GM19455 (cell line): ENCODE data around the gene ZNF407.
A peak's percentile ranks its signal among the peaks of the same experiment; 100 is the strongest.

Source experiments
- ATAC-seq: cut with Tn5 transposase; IDR thresholded peaks from one replicate; pipeline ENCODE4 v1.9.1; 2021; ENCODE audit not compliant: unreplicated experiment

The ZNF407 gene

GRCh38 chr18:74819433-74820059 is 221.9 kb downstream of the ZNF407 start:
- peak; percentile 57 for ATAC-seq

- ATAC-seq, result no peak
These were observed 222.6 kb downstream of the ZNF407 start for GRCh38 chr18:74820160-74820780.

DNA sequence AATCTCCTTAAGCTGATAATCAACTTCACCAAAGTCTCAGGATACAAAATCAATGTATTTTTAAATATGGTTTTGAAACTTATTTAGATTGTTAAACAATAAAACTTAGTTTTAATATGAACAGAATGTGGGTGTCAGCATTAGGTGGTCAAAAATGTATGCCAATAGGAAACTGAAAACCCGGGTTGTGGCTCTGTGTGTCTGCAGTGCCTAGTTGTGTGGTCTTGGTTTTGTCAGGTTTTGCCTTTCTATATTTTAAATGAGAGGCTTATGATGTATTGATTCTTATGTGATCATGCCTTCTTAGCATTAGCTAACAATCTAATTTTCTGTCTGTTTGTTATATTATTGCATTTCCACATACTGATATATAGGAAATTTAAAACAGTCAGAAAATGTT is 227.8 kb downstream of the ZNF407 start:
- no peak for ATAC-seq

- ATAC-seq, result no peak
These were observed 228.9 kb downstream of the ZNF407 start for GRCh38 chr18:74826572-74826971.

- no peak for ATAC-seq
These were observed 230.5 kb downstream of the ZNF407 start for GRCh38 chr18:74828200-74828599.

- ATAC-seq, result no peak
These were observed 234.0 kb downstream of the ZNF407 start for GRCh38 chr18:74831571-74832250.

GRCh38 chr18:74832381-74832780 is 234.7 kb downstream of the ZNF407 start:
- no peak for ATAC-seq

DNA sequence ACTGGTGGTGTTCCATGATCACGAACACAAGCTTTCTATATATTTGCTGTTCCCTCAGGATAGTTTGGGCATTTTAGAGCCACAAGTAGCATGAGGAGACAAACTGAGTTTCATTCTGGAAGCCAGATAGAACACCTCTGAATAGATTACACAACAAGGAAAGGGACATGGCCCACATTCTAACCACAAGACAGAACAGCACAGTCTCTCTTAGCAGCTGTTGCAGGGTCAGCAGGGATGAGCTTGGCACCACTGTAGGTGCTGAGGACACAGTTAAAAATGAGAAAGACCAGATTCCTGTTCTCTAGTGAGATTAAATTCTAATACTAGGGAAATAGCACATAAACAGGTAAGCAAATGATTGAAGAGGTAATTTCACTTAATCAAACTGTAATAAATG is 235.3 kb downstream of the ZNF407 start:
- no peak for ATAC-seq

GRCh38 chr18:74834424-74835309 is 237.0 kb downstream of the ZNF407 start:
- ATAC-seq, result no peak

- ATAC-seq, result no peak
These were observed 238.8 kb downstream of the ZNF407 start for GRCh38 chr18:74836296-74837139.

GRCh38 chr18:74840492-74841167 is 243.0 kb downstream of the ZNF407 start:
- ATAC-seq, result no peak

DNA sequence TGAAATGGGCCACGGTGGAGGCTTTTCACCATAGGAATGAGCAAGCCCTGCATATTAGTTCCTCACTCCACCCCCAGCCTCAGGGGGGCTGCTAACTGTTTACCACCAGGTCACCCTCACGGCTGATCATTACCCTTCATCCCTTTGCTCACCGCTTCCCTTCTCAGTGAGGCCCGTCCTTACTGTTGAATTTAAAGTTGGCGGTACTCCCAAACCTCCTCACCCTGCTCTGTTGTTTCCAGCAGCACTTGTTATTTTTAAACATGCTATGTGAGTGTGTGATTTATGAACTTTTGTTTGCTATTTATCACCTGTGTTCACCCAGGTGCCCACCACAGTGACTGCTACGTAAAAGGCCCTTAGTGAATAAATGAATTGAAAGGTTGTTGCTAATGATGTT is 243.6 kb downstream of the ZNF407 start:
- no peak for ATAC-seq

- ATAC-seq, result no peak
These were observed 251.6 kb downstream of the ZNF407 start for GRCh38 chr18:74849301-74849700.

GRCh38 chr18:74856434-74856833 is 258.8 kb downstream of the ZNF407 start:
- no peak for ATAC-seq

DNA sequence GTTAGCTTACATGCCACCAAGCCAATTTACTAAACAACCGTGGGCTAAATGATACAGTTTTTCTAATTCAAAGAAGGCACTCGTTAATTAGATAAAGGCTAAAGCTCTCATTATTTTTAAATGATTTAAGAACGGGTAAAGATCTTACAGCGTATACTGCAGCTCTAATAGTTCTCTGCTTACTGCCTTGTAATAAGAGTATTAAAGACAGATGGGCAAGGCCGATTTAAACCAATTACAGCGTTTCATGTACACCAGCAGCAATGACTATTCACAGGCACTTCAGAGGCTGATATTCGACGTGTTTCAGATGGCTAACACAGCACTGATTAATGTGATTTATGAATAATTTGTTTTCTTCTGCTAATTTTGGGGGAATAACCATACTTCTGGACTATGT is 259.3 kb downstream of the ZNF407 start:
- ATAC-seq, result no peak

DNA sequence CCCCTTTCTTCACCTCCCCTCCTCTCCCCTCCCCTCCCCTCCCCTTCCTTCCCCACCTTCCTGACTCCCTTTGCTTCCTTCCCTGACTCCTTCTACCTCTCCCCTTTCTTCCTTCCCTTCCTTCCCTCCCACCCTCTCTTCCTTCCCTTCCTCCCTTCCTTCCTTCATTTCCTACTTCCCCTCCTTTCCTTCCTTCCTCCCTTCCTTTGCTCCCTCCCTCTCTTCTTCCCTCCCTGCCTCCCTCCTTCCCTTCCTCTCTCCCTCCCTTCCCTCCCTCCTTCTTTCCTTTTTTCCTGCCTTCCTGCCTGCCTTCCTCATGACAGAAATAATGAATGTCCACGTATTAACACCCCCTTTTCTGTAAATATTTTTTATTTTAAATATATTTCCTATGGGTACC is 260.2 kb downstream of the ZNF407 start:
- no peak for ATAC-seq

GRCh38 chr18:74861154-74861553 is 263.5 kb downstream of the ZNF407 start:
- ATAC-seq, result no peak

- no peak for ATAC-seq
These were observed 264.4 kb downstream of the ZNF407 start for GRCh38 chr18:74862094-74862493.

GRCh38 chr18:74866577-74866976 is 268.9 kb downstream of the ZNF407 start:
- no peak for ATAC-seq

- ATAC-seq, result no peak
These were observed 270.8 kb downstream of the ZNF407 start for GRCh38 chr18:74868461-74868860.
